ENCODE measurements around the gene KRT85. TPM values are rescaled to one million over a fixed set of nuclear protein-coding genes. Genes with fewer than 3 reads are reported as not detected.

Gene KRT85
- total and polyA plus RNA-seq, 2 donors (not counting 3 experiments of a cell fraction or from before 2014, with no cell fraction given): not detected

DNA sequence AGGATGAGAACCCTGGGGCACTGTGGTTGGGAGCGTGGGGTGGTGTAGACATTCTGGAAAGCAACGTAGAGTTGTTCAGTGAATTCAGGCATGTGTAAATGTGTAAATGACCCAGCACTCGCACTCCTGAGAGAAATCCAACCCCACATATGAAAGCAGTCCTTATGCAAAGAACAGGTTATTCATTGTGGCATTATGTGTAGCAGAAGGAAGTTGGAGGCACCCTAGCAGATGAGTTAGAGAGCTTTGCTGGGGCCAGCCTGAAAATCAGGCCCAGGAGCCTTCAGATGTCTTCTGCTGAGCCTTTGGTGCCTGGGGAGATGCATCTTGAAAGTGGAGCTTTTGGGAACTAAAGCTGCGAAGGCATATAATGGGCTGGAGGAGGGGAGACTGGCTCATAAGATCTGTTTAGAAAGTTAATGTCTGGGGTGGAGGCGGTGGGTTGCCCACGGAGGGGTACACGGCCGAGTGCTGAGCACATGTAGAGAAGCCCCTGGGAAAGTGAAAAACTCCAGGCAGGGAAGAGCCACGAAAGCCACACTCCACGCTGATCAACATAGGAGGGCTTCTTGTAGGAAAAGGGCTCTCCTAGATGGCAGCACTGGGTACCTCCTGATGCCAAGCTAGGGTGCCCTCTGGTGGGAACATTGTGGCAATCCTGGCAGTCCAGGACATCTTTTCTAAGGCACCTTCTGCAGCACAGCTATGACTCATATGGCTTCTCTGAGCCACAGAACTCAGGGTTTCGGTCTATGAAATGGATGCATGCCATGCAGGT is 40.0 kb downstream of the KRT85 start:
- H3K4me2 ChIP-seq (ENCODE audit: insufficient read depth, low read length): no peak overlapping the region
- no peaks in the 10 kb centered on the region for H3K79me2 ChIP-seq (ENCODE audit: control insufficient read depth, insufficient read depth, low read length)
- H4K20me1 ChIP-seq (replicated peaks; ENCODE audit: control insufficient read depth, extremely low read depth, insufficient read depth, low read length): no peaks in the 10 kb centered on the region
- no peaks in the 10 kb centered on the region for H3K4me1 ChIP-seq (ENCODE audit: control insufficient read depth, extremely low read depth, insufficient read depth, low read length)
- dilution Hi-C loops (cut with MboI; ENCODE audit: extremely low pct_ligation_motif_present, low sequenced_read_pairs) (no loop called here), intact Hi-C loops (cut with micrococcal nuclease) (loop anchor here (1.0 to 5.0 kb wide), 5 partner anchors 95 to 175 kb away; partner anchors contain the start of gene KRT7)
- ChIA-PET POLR2A (no interaction called here), CTCF (interaction anchor here (0.6 to 6.1 kb wide), 50 partner anchors 9 to 654 kb away, joined by 3 to 87 read pairs (median 5); partner anchors contain the start of gene KRT7)
- no peaks in the 10 kb centered on the region for H3K9me1 ChIP-seq (replicated peaks; ENCODE audit: control insufficient read depth, extremely low read depth, insufficient read depth, low read length)
- H3K9me3 ChIP-seq (replicated peaks; ENCODE audit: control insufficient read depth, insufficient read depth, low read length): no peaks in the 10 kb centered on the region
- H3K27me3 ChIP-seq (ENCODE audit: control insufficient read depth in 2 of 2, insufficient read depth in 2 of 2, low read length in 2 of 2): peaks cover 33 to 41% of the 10 kb centered on the region in 2 experiments
- no peak overlapping the region for H3K9ac ChIP-seq (replicated peaks; ENCODE audit: extremely low read depth, insufficient read depth, low read length)
- H3K27ac ChIP-seq (ENCODE audit: insufficient read depth, low read depth, low read length): no peak overlapping the region
- BruUV-seq (replicated peaks): no TSS peak
- FAIRE-seq (peak; percentile 99), DNase-seq (ENCODE audit: low read depth, low spot score) (peak; percentile 93)
- TF ChIP-seq GATA2 (IDR thresholded peaks at IDR 0.05; ENCODE audit: insufficient read depth, insufficient read length, low read depth, low read length) (no peak), EZH2 (IDR thresholded peaks at IDR 0.05; ENCODE audit: borderline replicate concordance, low read depth, low read length, severe bottlenecking) (no peak), POLR2AphosphoS5 (IDR thresholded peaks at IDR 0.05; ENCODE audit: insufficient read depth, low read depth, low read length) (no peak), JUN (IDR thresholded peaks at IDR 0.05; ENCODE audit: borderline replicate concordance, insufficient read depth, insufficient read length, low read depth) (peak; percentile 66), MYC (IDR thresholded peaks at IDR 0.05; ENCODE audit: low read depth, low read length) (no peak), POLR2A (IDR thresholded peaks at IDR 0.05; ENCODE audit: low read depth, low read length) (no peak), FOS (IDR thresholded peaks at IDR 0.05; ENCODE audit: borderline replicate concordance, insufficient read depth, low read length) (peak; percentile 79)
- TF ChIP-seq, protein P1, sequence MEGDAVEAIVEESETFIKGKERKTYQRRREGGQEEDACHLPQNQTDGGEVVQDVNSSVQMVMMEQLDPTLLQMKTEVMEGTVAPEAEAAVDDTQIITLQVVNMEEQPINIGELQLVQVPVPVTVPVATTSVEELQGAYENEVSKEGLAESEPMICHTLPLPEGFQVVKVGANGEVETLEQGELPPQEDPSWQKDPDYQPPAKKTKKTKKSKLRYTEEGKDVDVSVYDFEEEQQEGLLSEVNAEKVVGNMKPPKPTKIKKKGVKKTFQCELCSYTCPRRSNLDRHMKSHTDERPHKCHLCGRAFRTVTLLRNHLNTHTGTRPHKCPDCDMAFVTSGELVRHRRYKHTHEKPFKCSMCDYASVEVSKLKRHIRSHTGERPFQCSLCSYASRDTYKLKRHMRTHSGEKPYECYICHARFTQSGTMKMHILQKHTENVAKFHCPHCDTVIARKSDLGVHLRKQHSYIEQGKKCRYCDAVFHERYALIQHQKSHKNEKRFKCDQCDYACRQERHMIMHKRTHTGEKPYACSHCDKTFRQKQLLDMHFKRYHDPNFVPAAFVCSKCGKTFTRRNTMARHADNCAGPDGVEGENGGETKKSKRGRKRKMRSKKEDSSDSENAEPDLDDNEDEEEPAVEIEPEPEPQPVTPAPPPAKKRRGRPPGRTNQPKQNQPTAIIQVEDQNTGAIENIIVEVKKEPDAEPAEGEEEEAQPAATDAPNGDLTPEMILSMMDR (IDR thresholded peaks at IDR 0.05; ENCODE audit: extremely low read depth in 1 of 2, insufficient read depth in 1 of 2, low read depth in 1 of 2, low read length in 2 of 2): peak; percentile 95 to 96
- TF ChIP-seq, protein P2, sequence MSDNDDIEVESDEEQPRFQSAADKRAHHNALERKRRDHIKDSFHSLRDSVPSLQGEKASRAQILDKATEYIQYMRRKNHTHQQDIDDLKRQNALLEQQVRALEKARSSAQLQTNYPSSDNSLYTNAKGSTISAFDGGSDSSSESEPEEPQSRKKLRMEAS (IDR thresholded peaks at IDR 0.05; ENCODE audit: insufficient read depth, insufficient read length): no peak
- H3K36me3 ChIP-seq (ENCODE audit: control insufficient read depth in 2 of 2, extremely low read depth in 1 of 2, insufficient read depth in 2 of 2, low read length in 2 of 2): no peaks in the 10 kb centered on the region
- no peak overlapping the region for H2AFZ ChIP-seq (ENCODE audit: low read depth, low read length)
- H3K4me3 ChIP-seq (replicated peaks in 1 of 3; ENCODE audit: insufficient read depth in 1 of 3, low read depth in 1 of 3, low read length in 3 of 3): no peak overlapping the region

All from endothelial cell of umbilical vein (primary cell).